NCI-H510A treated with DMSO at 0.1 percent for 48 hours (cell line): ENCODE measurements around the gene MTNR1B.

Experiments used
- DNase-seq: peaks from one replicate; lab custom pipeline; 2025; lab: John Stamatoyannopoulos, UW

The MTNR1B gene

DNA sequence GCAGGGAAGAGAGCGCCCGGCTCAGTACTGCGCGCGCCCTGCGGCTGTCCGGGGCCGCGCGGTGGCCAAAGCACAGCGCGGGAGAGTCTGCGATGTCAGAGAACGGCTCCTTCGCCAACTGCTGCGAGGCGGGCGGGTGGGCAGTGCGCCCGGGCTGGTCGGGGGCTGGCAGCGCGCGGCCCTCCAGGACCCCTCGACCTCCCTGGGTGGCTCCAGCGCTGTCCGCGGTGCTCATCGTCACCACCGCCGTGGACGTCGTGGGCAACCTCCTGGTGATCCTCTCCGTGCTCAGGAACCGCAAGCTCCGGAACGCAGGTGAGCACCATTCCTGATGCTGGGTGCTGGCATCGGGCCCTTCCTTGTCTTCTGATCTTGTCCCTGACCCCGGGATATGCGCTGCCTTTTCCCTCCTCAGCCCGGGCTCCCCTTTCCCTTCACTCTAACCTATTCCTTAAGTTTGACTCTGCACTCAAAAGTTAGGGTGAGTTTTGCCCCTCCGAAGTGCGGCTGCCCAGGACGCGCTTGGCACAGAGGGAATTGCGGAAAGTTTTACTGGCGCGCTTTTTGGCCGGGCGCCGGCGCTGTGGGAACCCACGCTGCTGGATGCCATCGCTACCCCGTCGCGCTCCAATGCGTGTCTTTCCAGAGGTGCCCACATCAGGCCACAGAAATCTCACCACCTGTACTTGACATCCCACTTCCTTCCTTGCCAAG, at the start of gene MTNR1B:
Gene MTNR1B (plus strand): TSS at position 18 of the 714 bp plus-strand sequence. CDS start 75 bp downstream, at position 93.
- DNase-seq, result no peak

DNA sequence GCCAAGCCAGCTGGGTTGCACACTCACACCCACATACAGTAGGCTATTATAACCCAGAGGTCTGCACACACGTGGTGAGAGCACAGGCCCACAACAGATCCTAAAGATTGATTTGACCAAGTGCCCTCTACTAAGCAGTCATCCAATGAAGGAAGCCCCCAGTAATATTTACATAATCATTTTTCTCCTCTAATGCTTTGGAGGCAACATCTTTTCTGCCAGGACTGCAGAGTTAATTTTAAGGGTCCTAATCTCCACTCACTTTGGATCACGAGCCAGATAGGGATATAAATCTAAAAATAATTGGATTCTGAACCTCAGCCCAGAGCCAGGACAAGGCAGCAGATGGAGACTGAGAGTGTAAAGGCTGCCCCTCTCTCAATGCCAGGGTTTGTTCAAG, 49.1 kb upstream of the MTNR1B start:
- no peak for DNase-seq

DNA sequence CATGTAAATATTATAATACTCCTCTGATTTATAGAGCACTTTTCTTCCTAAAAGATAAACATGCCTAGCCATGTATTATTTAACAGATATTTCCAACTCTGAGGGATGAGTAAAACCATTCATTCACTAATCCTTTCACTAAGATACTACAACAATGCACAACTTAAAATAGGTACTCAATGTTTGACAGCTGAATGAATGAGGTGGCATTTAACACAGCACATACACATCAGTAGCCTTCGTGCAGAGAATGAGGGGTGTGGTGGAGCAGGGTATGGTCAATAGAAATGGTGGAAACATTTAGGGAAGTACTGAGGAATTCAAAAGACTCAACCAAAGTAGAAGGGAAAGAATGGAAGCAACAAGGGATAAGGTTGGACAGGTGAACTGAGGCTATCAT, 46.7 kb upstream of the MTNR1B start:
- DNase-seq, result no peak

DNA sequence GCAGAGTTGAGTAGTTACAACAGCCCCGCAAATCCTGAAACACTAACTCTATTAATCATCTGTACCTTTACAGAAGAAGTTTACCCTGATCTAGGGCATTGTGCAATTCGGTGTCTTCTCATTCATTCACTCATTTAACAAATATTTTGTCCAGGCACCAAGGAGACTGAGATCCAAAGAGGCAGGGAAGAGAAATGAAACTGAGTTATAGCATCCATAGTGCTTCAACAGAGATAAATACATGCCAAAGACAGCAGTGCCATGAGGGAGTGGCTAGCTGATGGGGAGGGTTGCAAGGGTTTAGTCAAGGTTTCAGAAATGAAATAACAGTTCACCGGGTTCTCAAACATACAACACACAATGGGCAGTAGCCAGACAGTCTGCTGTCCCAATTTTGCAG, 40.2 kb upstream of the MTNR1B start:
- no peak for DNase-seq

DNA sequence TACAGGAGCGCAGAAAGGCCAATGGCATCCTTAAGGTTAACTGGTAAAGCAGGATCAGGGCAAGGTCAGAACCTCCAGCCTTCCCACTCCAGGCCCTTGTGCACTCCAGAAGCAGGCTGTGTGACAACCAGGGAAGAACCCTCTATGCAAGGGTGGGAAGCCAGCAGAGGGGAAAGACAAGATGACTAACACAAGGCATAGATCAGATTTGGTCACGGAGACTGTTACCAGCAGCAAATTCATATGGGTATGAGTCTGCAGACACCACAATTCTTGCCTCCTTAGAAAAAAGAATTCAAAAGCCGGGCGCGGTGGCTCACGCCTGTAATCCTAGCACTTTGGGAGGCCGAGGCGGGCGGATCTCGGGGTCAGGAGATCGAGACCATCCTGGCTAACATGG, 39.8 kb upstream of the MTNR1B start:
- no peak for DNase-seq

DNA sequence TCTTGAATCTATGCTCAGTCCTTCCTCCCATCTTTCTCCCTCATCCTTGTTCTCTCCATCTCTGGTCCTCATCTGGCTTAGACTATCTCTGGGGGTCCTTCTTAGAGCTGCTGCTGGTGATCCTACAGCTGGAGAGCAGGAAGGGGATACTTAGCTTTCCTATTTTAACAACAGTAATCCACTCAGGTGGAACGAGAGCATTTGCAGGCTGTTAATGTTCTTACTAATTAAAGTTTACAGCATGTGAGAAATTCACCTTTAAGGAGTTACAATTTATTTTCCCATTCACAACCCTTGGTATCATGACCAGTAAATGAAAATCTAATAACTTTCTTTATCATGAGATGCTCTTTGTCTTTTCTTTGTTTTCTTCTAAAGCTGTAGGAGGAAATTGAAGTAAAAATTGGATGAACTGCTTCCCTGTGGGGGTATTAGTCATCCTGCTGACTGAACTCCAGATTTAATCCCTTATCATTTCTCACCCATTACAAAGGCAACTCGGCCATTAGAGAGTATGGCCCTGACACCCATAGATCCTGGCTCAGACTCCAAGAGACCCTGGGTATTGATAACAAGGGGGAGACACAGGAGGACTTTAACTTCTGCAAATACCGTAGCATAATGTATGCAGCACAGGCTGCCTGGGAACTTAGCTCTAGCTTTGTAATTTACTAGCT, 37.6 kb upstream of the MTNR1B start:
- no peak for DNase-seq

DNA sequence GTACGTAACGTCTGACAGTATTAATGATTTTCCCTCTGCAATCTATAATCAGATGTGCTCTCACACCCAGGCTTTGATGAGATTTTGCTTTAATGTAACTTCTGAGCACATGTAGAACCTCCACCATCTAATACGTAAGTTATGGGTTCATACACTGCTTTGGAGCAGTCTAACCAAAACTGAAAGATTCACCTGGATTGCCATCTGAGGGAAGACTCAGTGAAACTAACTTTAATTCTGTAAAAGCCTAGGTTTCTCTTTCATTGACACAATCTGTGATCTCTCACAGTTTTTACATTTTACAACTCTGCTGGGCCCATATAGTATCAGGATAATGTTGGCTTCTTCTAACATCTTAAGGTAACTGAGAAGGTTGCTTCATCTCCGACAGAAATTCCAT, 30.1 kb upstream of the MTNR1B start:
- no peak for DNase-seq

DNA sequence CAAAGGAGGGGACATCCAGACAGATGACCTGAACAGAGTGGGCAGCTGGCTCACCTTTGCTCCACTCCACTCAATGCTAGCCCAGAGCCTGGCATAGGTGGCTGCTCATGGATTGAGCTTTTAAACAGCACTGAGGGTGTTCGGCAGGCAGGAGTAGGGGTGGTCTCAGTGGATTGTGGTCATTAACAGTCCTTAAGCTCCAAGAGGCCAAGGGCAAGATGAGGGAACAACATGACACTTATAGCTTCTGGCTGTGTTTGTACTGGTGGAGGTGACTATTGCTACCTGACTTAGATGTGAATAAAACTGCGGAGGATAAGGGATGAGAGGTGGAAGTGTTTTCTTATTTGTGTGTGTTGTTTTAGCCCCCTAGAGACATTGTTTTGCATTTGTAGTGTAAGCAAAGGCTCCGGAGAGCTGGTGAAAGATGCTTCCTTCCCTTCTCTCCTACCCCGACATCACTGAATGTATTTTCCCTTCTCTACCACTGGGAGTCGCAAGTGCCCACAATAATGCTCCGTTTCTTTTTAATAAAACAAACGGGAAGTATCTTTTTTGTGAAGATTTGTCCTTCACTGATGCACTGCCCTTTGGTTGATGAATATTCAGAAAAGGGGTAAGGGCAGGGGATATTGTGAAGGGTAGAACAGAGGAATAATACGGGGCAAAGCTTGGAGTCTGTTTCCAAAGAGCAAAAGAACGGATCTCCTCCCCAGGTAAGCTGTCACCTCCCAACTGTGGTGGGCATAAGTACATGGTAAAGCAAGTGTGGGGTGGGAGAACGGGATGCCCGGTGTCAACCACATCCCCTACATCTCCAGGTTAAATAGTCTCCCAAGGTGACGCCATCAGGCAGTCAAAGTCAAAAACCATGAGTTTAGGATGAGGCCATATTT, 27.5 kb upstream of the MTNR1B start:
- DNase-seq, result no peak

DNA sequence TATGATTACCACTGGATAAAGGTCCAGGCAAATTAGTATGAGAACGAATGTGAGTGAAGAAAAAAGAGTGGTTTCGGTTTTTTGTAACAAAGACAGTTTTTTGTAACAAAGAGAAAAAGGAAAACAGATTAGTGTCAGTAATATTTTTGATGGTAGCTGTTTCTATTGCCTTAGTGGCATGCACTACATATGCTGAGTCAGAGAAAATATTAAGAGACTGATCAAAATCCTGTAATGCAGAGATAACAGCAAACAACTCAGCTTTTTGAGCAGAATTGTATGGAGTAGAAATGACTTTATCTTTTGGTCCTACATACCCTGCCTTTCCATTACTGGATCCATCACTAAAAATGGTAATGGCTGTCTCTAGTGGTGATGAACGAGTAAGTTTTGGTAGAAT, 22.7 kb upstream of the MTNR1B start:
- DNase-seq, result no peak

DNA sequence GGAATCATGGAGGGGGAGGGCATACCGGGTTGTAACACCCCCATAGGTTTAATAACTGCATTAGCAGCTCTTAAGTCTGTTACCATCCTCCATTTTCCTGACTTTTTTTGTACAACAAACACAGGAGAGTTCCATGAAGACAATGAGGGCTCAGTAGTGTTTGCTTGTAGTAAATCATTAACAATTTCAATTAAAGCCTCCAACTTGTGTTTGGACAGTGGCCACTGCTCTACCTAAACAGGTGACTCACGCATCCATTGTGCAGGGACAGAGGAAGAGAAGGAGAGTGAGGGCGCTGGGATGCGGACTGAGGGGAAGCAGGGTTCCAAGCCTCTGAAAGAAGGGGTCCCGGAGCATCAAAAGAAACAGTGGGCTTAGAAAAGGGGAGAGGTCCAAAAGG, 21.3 kb upstream of the MTNR1B start:
- DNase-seq, result no peak

DNA sequence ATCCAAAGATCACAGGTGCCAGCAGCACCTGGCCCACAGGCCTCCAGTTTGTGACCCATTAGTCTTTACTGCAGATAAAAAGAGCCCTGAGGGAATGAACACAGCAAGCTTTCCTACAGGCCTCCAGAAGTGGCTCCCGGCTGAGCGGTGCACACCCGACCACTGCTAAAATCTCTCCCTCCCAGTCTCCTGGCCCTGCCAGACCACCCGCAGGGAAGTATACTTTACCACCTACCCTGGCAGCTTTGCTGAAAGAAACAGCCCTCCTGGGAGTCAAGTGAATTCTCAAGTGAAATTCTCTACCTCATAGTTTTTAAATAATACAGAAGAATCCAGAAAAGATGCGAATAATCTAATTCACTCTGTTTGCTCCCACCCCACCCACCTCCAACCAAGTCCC, 15.4 kb upstream of the MTNR1B start:
- DNase-seq, result no peak

DNA sequence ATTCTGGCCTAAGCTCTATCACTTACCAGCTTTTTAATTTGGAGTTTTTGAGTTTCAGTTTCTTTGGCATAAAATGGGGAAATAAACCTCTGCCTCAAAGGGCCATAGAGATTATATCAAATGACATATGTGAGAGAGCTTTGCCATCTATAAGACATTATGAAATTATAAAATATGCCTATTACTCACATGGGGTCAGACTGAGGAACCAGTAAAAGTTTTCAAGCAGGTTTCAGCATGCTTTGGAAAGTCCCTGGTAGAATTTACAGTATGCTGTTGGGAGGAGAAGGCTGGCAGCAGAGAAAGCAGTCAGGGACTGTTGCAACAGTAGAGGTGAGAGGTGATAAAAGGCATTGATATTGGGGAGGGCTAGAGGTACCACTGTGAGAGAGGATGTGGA, 13.6 kb upstream of the MTNR1B start:
- no peak for DNase-seq

DNA sequence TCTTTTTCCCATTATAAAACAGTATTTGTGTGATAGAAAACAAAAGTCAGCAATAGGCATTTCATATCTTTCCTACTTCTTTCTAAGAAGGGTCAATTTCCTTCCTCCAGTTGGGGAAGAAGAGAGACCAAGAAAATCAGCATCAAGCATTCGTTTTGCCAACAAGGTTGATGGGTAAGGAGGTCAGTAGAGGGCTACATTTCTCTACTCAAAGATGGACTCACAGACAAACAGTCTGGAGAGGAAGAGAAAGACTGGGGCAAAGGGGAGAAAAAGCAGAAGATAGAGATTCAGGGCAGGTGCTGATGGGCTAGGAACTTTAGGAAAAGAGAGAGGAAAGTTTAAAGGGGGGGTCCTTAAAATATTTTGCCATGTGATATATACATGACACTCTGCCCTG, 8.6 kb upstream of the MTNR1B start:
- no peak for DNase-seq

DNA sequence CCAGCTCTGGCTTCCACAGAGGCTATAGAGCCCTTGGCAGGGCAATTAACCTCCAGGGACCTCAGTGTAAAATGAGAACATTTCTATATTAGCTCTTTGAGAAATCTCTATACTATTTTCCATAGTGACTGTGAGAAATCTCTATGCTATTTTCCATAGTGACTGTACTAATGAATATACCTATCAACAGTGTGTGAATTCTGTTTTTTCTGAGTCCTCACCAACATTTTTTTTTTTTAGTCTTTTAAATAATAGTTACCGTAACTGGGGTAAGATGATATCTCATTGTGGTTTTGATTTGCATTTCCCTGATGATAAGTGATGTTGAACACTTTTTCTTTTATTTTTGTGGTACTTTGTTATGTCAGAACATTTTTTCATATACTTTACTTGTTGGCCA, 7.0 kb upstream of the MTNR1B start:
- no peak for DNase-seq

DNA sequence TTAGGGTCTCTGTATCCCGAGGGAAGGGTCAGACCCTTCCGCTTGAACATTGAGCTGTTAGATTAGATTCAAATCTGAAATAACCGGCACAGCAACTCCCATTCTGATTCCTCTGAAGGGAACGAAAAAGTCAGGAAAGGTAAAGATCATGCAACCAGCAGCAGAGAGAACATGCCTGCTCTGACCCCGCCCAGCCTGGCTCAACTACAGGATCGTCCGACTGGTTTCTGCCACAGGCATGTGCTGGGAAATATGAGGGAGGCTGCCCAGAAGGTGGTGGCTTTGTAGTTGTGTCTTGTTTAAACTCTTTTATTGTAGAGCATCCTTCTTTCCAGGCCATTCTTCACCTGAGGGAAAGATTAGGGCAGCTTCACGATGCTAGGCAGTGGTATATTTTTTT, 5.0 kb upstream of the MTNR1B start:
- DNase-seq, result peak; percentile 18

DNA sequence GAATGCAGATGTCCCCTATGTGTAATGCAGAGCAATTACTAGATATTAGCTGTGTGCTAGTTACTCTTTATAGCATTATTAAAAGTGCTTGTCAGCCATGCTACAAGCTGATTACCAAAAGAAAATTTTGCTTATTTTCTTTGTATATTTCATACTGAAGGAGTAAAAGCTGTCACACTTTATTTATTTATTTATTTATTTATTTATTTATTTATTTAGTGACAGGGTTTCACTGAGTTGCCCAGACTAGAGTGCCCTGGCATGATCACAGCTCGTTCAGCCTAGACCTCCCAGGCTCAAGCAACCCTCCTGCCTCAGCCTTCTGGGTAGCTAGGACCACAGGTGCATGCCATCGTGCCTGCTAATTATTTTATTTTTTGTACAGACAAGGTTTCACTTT, 4.3 kb upstream of the MTNR1B start:
- DNase-seq, result no peak

DNA sequence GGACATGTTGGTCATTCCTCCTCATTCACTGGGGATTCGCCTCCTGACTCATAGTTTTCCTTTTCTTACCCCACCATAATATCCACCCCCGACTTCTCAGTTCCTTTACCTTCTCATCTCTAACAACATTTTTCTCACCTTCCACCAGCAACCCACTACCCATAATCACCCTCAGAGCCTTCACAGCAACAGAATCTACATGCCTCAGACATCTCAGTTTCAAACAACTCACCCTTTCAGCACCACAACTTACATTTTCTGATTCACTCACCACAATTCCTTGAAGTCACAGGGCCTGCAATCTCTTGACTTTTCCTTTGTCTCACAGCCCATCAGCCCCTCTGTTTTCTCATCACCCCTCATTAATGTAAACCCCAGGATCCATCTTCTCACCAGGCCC, 2.3 kb upstream of the MTNR1B start:
- DNase-seq, result no peak

DNA sequence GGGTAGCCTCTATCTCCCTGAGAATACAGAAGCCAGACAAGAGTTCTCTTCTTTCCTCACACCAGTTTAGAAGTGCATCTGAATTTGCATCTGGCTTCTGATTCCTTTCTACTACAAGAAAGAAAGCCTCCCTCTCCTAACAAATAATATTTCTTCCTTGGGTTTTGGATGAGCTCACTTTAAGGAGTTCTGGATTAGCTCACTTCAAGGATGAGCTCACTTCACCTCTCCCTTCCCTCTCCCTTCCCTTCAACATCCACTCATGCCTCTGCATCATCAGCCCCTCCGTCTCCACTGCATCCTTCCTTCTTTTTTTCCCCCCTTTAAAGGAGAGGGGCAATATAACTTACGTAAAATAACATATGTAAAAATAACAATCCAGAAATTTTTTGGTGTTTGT, 1.6 kb upstream of the MTNR1B start:
- DNase-seq, result no peak

DNA sequence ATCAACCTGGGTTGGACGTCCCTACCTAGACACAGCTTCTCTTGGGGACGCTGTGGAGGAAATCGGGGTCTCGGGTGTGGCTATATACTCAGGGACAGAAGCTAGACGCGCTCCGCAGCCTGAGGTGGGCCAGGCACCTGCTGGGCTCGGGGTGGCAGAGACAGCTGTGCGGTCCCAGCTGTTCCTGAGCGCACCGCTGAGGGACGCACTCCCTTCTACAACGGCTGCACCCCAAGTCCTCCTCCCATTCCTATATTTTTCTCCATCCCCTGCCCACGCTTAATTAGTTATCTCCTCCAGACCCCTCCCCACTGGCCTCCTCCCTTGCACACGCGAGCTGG, 188 bp upstream of the MTNR1B start:
- DNase-seq, result no peak

DNA sequence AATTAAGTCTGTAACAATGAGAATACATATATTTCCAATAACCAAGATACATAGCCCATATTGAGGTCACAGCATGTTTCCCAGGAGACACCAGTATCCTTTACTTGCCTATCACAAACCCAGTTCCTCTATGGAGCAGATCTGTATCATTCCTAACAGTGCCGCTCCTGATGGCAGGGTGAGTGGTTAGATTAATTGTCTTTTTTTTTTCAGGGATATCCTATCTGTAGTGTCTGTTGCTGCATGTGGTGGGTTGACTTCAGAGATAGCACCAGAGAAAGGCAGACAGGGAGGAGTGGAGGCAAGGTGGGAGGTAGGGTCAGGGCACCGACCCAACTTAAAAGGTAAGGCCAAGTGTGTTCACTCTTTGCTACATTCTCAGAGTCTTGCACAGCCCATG, 2.8 kb downstream of the MTNR1B start:
- DNase-seq, result no peak

DNA sequence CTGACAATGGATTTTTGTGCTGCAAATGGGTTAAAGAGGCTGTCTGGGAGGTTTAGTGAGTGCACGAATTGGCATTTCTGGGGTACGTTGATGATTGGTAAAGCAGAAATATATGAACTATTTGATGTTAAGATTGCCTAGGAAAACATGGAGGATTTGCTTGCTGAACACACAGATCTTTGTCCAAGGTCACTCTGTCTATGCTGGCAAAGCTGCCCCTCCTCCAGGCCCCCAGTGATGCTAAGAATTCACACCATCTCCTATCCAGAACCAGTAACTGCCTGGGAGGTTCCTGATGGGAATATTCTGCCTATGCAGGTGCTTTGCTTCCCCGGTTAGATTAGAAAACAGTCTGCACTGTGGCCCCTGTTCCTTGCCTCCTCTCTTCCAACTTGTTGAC, 5.8 kb downstream of the MTNR1B start:
- DNase-seq, result no peak

DNA sequence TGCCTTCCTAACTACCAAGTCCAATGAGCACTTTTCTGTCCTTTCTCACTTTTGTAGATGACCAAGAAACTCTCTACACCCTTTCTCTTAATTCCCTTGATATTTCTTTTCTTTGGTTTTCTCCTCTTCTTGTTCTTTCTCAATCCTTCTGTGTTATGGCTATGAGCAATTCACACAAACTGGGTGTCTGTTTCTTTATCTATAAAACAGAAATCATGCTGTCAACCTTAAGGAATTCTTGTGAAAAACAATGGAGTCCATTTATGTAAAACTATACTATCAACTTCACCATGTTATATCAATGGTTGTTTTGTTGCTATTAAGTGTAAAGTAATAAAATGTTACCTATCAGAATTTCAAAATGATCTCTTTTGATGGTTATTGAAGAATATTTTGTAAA, 7.2 kb downstream of the MTNR1B start:
- no peak for DNase-seq

DNA sequence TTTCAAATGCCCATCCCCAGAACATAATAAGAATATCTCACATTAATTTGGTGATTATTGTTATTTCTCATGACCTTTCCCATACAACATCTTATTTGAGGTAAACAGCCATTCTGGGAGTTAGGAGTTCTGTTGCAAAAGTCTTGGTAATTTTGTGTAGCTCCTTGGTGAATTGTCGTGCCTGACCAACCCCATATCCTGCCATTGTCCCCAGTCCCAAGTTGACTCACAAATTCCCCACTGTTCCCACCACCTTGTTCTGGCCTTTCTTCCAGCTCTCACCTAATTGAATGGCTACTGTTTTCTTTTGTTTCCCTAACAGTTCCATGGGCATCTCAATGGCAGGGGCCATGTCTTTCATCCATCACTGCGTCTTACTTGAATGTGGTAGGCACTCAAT, 8.0 kb downstream of the MTNR1B start:
- no peak for DNase-seq
